Ovary (tissue), 9 donors: ENCODE results near the gene CCR1. TPM values are rescaled to one million over a fixed set of nuclear protein-coding genes. Genes with fewer than 3 reads are reported as not detected.
"Not testable (repeated sequence)": the region's sequence is repeated elsewhere in the genome, so short reads cannot be mapped to it uniquely, and the experiment has no call there.

Source experiments
- DNase-seq, 5 donors: peaks; one replicate each; pipeline ENCODE4 v3.0.0-alpha.2; 2019 to 2020
- H3K27ac ChIP-seq, 2 donors: fragments of 200-600 bp; one replicate each; pipeline versions ENCODE4 v1.5.1 to v1.8.0; 2019 to 2022
- H3K27me3 ChIP-seq: fragments of 200-600 bp; one replicate; pipeline ENCODE4 v1.8.0; 2022
- H3K36me3 ChIP-seq: fragments of 200-600 bp; sonication (generic); one replicate; pipeline ENCODE4 v1.5.1; 2019
- H3K4me1 ChIP-seq: one replicate; pipeline ENCODE4 v1.8.1; 2013; ENCODE audit warnings: mild to moderate bottlenecking, moderate library complexity; ENCODE audit not compliant: insufficient read depth
- H3K4me3 ChIP-seq: fragments of 200-600 bp; sonication (generic); one replicate; pipeline ENCODE4 v1.5.1; 2017
- H3K9me3 ChIP-seq, 2 donors: fragments of 200-600 bp in 1 of 2; sonication (generic) in 1 of 2; one replicate each; pipeline versions ENCODE4 v1.5.1 to v1.8.1; 2013 to 2019; ENCODE audit warnings: mild to moderate bottlenecking in 1 of 2, moderate library complexity in 1 of 2
- CTCF ChIP-seq, 3 donors: fragments of 450-650 bp in 2 of 3; fragments of 200-600 bp in 1 of 3; IDR thresholded peaks; one replicate each; pipeline versions ENCODE4 v1.5.1 to v1.8.0; 2016 to 2022; ENCODE audit warnings: antibody characterized with exemption in 3 of 3, mild to moderate bottlenecking in 1 of 3
- EP300 ChIP-seq: sonication (generic); formaldehyde crosslinking; IDR thresholded peaks from one replicate; pipeline ENCODE4 v1.6.1; 2017; ENCODE audit warnings: antibody characterized with exemption
- POLR2A ChIP-seq: fragments of 450-650 bp; IDR thresholded peaks from one replicate; pipeline ENCODE4 v1.6.1; 2017; ENCODE audit warnings: antibody characterized with exemption, mild to moderate bottlenecking, moderate library complexity
- WGBS, 3 donors: extraction: QIAGEN DNeasy Blood & Tissue Kit in 1 of 3; methylation state at CpG; one replicate each; pipeline versions ENCODE4 v1.1.5 to v1.1.7; 2013 to 2017; 5-methylcytosine and 5-hydroxymethylcytosine counted together
- intact Hi-C, 4 donors: fragments of 100-400 bp; cut with DNase I; formaldehyde crosslinking; loops; one replicate each; pipeline versions ENCODE4 v1.11.0 to v1.15.1; 2022 to 2023
- polyA plus RNA-seq, 2 donors: library from polyadenylated mRNA; stranded (reverse); fragments of 200-250 nt in 1 of 2; fragments of 350-450 nt in 1 of 2; fragmentation: Illumina TruSeq in 1 of 2; extraction: RNeasy Lipid Tissue Mini Kit (QIAGEN cat#74804) in 1 of 2; gene quantifications; one replicate each; pipeline ENCODE4 v1.2.3, GENCODE V29; 2013 to 2014
- total RNA-seq, 7 donors: library from RNA; depleted of rRNA in 2 of 7; stranded (reverse); fragments of >200 nt in 2 of 7; fragmentation: NEBNext Ultra II Directional in 3 of 7; extraction: Animal tissue kit (Norgen Biotek cat#: 25700) in 3 of 7; gene quantifications; one replicate each; pipeline versions ENCODE4 v1.1.0 to v1.2.4, GENCODE V29; 2016 to 2023
- donor health status: DM: no; HTN: no; CAD: no; lungs with moderate emphysema.
- donor health status: DM: no; HTN: no; CAD: no.
- donor health status: Bipolar disorder and iron deficiency.
- donor health status: DM: yes; HTN: yes; CAD: no.
- donor health status: DM: no; HTN: no; CAD: no.
- donor health status: DM: yes; HTN: yes; CAD: no.

CCR1 gene
- total and polyA plus RNA-seq, 9 donors: 2.1 to 14.6 (median 3.5) TPM

GRCh38 chr3:46209746-46210470, 1.8 kb upstream of the CCR1 start:
- 80 to 88% (median 83%) methylated on average over 3 of the region's 3 CpGs for WGBS, 3 donors
- intact Hi-C loops: no loop called here
- no peak for TF ChIP-seq POLR2A
- no peak for TF ChIP-seq EP300
- no peak for TF ChIP-seq CTCF (IDR thresholded peaks at IDR 0.05)
- H3K36me3 ChIP-seq: no peaks in the 10 kb centered on the region
- no peak for DNase-seq
- no peaks in the 10 kb centered on the region for H3K27me3 ChIP-seq
- no peaks in the 10 kb centered on the region for H3K9me3 ChIP-seq
- no peak overlapping the region for H3K27ac ChIP-seq
- H3K4me3 ChIP-seq: no peak overlapping the region
- no peaks in the 10 kb centered on the region for H3K4me1 ChIP-seq

- no peak for TF ChIP-seq EP300
- no peak for TF ChIP-seq POLR2A
- TF ChIP-seq CTCF (IDR thresholded peaks at IDR 0.05): no peak
- Histone ChIP-seq H3K4me1 (no peaks in the 10 kb centered on the region), H3K4me3 (no peak overlapping the region), H3K9me3 (no peaks in the 10 kb centered on the region), H3K36me3 (no peaks in the 10 kb centered on the region), H3K27ac (no peak overlapping the region), H3K27me3 (no peaks in the 10 kb centered on the region)
- intact Hi-C loops: no loop called here
- no peak for DNase-seq
- WGBS, 3 donors: 43 to 65% (median 47%) methylated on average over 2 of the region's 2 CpGs
Observed at GRCh38 chr3:46209053-46209452, 940 bp upstream of the CCR1 start.

- DNase-seq, H3K27me3 ChIP-seq, H3K9me3 ChIP-seq, H3K36me3 ChIP-seq, intact Hi-C loops, H3K4me1 ChIP-seq, H3K4me3 ChIP-seq, H3K27ac ChIP-seq: not testable (repeated sequence)
- 89 to 94% (median 89%) methylated on average over 6 of the region's 6 CpGs for WGBS, 3 donors
Observed at GRCh38 chr3:46207514-46207913, 599 bp downstream of the CCR1 start.

- 63 to 71% (median 64%) methylated on average over 6 of the region's 6 CpGs for WGBS, 3 donors
- Histone ChIP-seq H3K27ac (no peak overlapping the region), H3K9me3 (no peaks in the 10 kb centered on the region), H3K4me3 (no peak overlapping the region), H3K27me3 (no peaks in the 10 kb centered on the region), H3K4me1 (no peaks in the 10 kb centered on the region), H3K36me3 (no peaks in the 10 kb centered on the region)
- TF ChIP-seq EP300: no peak
- no peak for TF ChIP-seq POLR2A
- TF ChIP-seq CTCF (IDR thresholded peaks at IDR 0.05): no peak
- intact Hi-C loops: no loop called here
- DNase-seq: no peak
Observed at GRCh38 chr3:46206282-46207015, 1.7 kb downstream of the CCR1 start.
